IMR-90 (cell line): ENCODE measurements around the gene SH3BGRL3. TPM values are rescaled to one million over a fixed set of nuclear protein-coding genes. Genes with fewer than 3 reads are reported as not detected.

Experiments used
- ATAC-seq: fragments of 200-7000 bp; cut with Tn5 transposase; 2 replicates; pipeline ENCODE4 v1.9.1; 2020; ENCODE audit warnings: low read depth, mild to moderate bottlenecking, moderate library complexity
- BruUV-seq: library from RNA; stranded (reverse); fragments of 400-500 nt; replicated peaks from 2 replicates; lab custom pipeline; 2021; lab: Mats Ljungman, UMichigan
- CTCF ChIA-PET: fragments of 300-600 bp; formaldehyde crosslinking; extraction: SDS; loops from one replicate; lab custom pipeline; 2021; ENCODE audit warnings: antibody characterized with exemption; lab: Yijun Ruan, JAX
- POLR2A ChIA-PET: fragments of 300-600 bp; sonication (Branson Sonifier 250); formaldehyde crosslinking; loops from one replicate; lab custom pipeline; 2022; ENCODE audit warnings: antibody characterized with exemption; ENCODE audit not compliant: unreplicated experiment; lab: Charles Lee
- DNase-seq: peaks from one replicate; pipeline ENCODE4 v3.0.0; 2013
- H2AFZ ChIP-seq: replicated peaks from 2 replicates; pipeline ENCODE3; 2013; ENCODE audit warnings: low read length, mild to moderate bottlenecking; ENCODE audit not compliant: poor library complexity
- H2AK5ac ChIP-seq: 2 replicates; pipeline ENCODE4 v1.6.1; 2013; ENCODE audit warnings: low read depth, low read length, inconsistent platforms
- H2AK9ac ChIP-seq: replicated peaks from 2 replicates; pipeline ENCODE3; 2013; ENCODE audit warnings: mild to moderate bottlenecking, low read depth, low read length, moderate library complexity; ENCODE audit not compliant: poor library complexity
- H2BK120ac ChIP-seq: 2 replicates; pipeline ENCODE4 v1.6.1; 2013; ENCODE audit warnings: low read depth, low read length, inconsistent platforms
- H2BK15ac ChIP-seq: 3 replicates; pipeline ENCODE4 v1.6.1; 2013; ENCODE audit warnings: low read depth, low read length, inconsistent platforms
- H2BK20ac ChIP-seq: 2 replicates; pipeline ENCODE4 v1.6.1; 2013; ENCODE audit warnings: low read depth, mild to moderate bottlenecking, inconsistent platforms, low read length, moderate library complexity
- H2BK5ac ChIP-seq: 2 replicates; pipeline ENCODE4 v1.6.1; 2013; ENCODE audit warnings: mild to moderate bottlenecking, low read depth, low read length, inconsistent platforms; ENCODE audit not compliant: poor library complexity, severe bottlenecking
- H3K14ac ChIP-seq: replicated peaks from 2 replicates; pipeline ENCODE4 v1.6.1; 2013; ENCODE audit warnings: low read depth, low read length, inconsistent platforms
- H3K18ac ChIP-seq: 2 replicates; pipeline ENCODE4 v1.6.1; 2013; ENCODE audit warnings: low read depth, low read length, control low read depth
- H3K23ac ChIP-seq: 2 replicates; pipeline ENCODE4 v1.6.1; 2013; ENCODE audit warnings: low read depth, low read length, inconsistent platforms
- H3K27ac ChIP-seq: 2 replicates; pipeline ENCODE4 v1.5.1; 2013; ENCODE audit warnings: mild to moderate bottlenecking, control low read depth, low read length; ENCODE audit not compliant: insufficient read depth
- H3K27me3 ChIP-seq: 2 replicates; pipeline ENCODE4 v1.6.1; 2013; ENCODE audit warnings: low read length; ENCODE audit not compliant: control insufficient read depth, insufficient read depth
- H3K36me3 ChIP-seq: 2 replicates; pipeline ENCODE4 v1.6.1; 2013; ENCODE audit warnings: low read length, mixed read lengths; ENCODE audit not compliant: control insufficient read depth, insufficient read depth
- H3K4ac ChIP-seq: 2 replicates; pipeline ENCODE4 v1.6.1; 2013; ENCODE audit warnings: low read depth, low read length, inconsistent platforms
- H3K4me1 ChIP-seq: 2 replicates; pipeline ENCODE4 v1.6.1; 2013; ENCODE audit warnings: low read length, mixed read lengths; ENCODE audit not compliant: control insufficient read depth, insufficient read depth
- H3K4me2 ChIP-seq: 2 replicates; pipeline ENCODE4 v1.6.1; 2013; ENCODE audit warnings: low read depth, mild to moderate bottlenecking, control low read depth, low read length, moderate library complexity
- H3K4me3 ChIP-seq: 2 replicates; pipeline ENCODE4 v1.5.1; 2013; ENCODE audit warnings: low read depth, mild to moderate bottlenecking, control low read depth, low read length, moderate library complexity; ENCODE audit not compliant: insufficient read depth
- H3K56ac ChIP-seq: 2 replicates; pipeline ENCODE4 v1.6.1; 2013; ENCODE audit warnings: low read length, inconsistent platforms; ENCODE audit not compliant: insufficient read depth; ENCODE audit errors: extremely low read depth
- H3K79me1 ChIP-seq, 2 experiments: 2 replicates each; pipeline ENCODE4 v1.6.1; 2013; ENCODE audit warnings: low read length in 2 of 2, inconsistent platforms in 1 of 2, low read depth in 1 of 2
- H3K9ac ChIP-seq: 2 replicates; pipeline ENCODE4 v1.6.1; 2013; ENCODE audit warnings: low read depth, low read length, control low read depth
- H3K9me1 ChIP-seq: 2 replicates; pipeline ENCODE4 v1.6.1; 2013; ENCODE audit warnings: low read length, inconsistent platforms; ENCODE audit not compliant: insufficient read depth
- H3K9me3 ChIP-seq: 2 replicates; pipeline ENCODE4 v1.6.1; 2013; ENCODE audit warnings: low read length; ENCODE audit not compliant: control insufficient read depth, insufficient read depth
- H4K20me1 ChIP-seq: 2 replicates; pipeline ENCODE4 v1.6.1; 2013; ENCODE audit warnings: low read length, inconsistent platforms; ENCODE audit not compliant: insufficient read depth
- H4K5ac ChIP-seq: 2 replicates; pipeline ENCODE4 v1.6.1; 2013; ENCODE audit warnings: mild to moderate bottlenecking, low read depth, low read length, control low read depth
- H4K8ac ChIP-seq, 2 experiments: 2 replicates each; pipeline ENCODE4 v1.6.1; 2013; ENCODE audit warnings: low read depth in 2 of 2, low read length in 2 of 2, control low read depth in 1 of 2, inconsistent platforms in 1 of 2
- H4K91ac ChIP-seq: 2 replicates; pipeline ENCODE4 v1.6.1; 2013; ENCODE audit warnings: low read depth, low read length, inconsistent platforms; ENCODE audit not compliant: insufficient read depth
- CEBPB ChIP-seq: IDR thresholded peaks from 2 replicates; pipeline ENCODE4 v1.6.1; 2012; ENCODE audit warnings: low read depth, low read length, improper control_type of control experiment
- RCOR1 ChIP-seq: IDR thresholded peaks from 2 replicates; pipeline ENCODE4 v1.6.1; 2012; ENCODE audit warnings: mild to moderate bottlenecking, low read length, improper control_type of control experiment; ENCODE audit not compliant: insufficient replicate concordance
- WGBS, 2 experiments: methylation state at CpG; one replicate each; pipeline versions ENCODE4 v1.1.5 to v1.1.7; 2013; ENCODE audit warnings: missing lambda C conversion rate in 2 of 2; ENCODE audit not compliant: insufficient read length in 1 of 2; ENCODE audit errors: extremely low coverage in 2 of 2; 5-methylcytosine and 5-hydroxymethylcytosine counted together
- dilution Hi-C: fragments of 300-500 bp; cut with HindIII; formaldehyde crosslinking; loops from one replicate; pipeline ENCODE4 v1.14.3; 2018; ENCODE audit warnings: low sequenced_read_pairs; ENCODE audit not compliant: unreplicated experiment
- in situ Hi-C: fragments of 300-500 bp; cut with MboI; formaldehyde crosslinking; loops from 3 replicates; pipeline ENCODE4 v1.14.3; 2019; ENCODE audit warnings: low sequenced_read_pairs, inconsistent platforms, mixed read lengths
- intact Hi-C: fragments of 100-400 bp; cut with micrococcal nuclease; formaldehyde crosslinking; loops from 2 replicates; pipeline ENCODE4 v1.10.0; 2022
- polyA plus RNA-seq, 3 experiments: library from polyadenylated mRNA; depleted of rRNA; stranded (reverse); fragments of >200 nt; gene quantifications; 2 replicates each; pipeline ENCODE4 v1.2.3, GENCODE V29; 2012; ENCODE audit warnings: low replicate concordance in 1 of 3
- total RNA-seq: library from RNA; depleted of rRNA; stranded (reverse); fragments of >200 nt; gene quantifications from 2 replicates; pipeline ENCODE4 v1.2.3, GENCODE V29; 2012

Gene SH3BGRL3
- total and polyA plus RNA-seq, 2 of the 4 experiments (the other 2 are of a cell fraction) = 35.0 to 483 TPM

DNA sequence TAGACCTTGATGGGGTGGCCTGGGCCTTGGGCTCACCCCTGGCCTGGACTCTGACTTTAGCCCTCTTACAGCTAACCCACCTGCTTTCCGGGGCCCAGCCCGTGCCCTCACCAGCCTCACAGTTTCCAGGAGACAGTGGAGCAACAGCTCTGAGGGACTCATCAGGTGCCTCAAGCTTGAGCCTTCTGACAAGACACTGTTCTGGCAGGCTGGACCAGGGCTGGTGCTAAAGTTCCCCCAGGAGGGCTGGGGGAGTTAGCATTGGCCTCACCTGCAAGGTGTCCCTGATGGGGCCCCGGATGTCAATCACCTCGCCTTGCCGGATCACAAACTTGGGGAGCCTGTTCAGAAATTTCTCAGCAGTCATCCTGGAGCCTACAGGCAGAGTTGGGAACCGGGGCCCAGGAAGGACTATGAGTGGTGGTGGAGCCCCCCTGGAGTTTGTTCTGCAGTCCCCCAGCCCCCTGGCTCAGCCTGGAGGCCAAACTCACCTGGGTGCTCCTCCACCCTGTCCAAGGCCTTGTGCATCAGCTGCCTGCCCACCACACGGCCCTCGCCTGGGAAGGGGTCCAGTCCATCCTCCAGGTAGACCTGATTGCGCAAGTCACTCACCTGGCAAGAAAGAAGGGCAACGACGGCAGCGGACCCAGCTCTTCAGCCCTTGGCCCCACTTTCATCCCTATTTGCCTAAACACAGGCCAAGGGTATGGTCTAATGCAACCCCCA, 4.1 kb downstream of the SH3BGRL3 start:
- Histone ChIP-seq H3K4me1 (peaks cover 45% of the 10 kb centered on the region), H4K8ac (peak overlapping the region; percentile 58 to 89), H4K5ac (peak overlapping the region; percentile 81), H3K9me3 (no peaks in the 10 kb centered on the region), H3K36me3 (peaks cover 20% of the 10 kb centered on the region), H4K91ac (peak overlapping the region; percentile 96), H3K14ac (peak overlapping the region; percentile 93), H2AK9ac (peak overlapping the region; percentile 98), H2BK20ac (peak overlapping the region; percentile 90), H3K79me1 (peaks cover 20 to 71% of the 10 kb centered on the region in 2 experiments), H2BK5ac (peak overlapping the region; percentile 98), H3K18ac (peak overlapping the region; percentile 60), H2BK15ac (peak overlapping the region; percentile 84; the same call in 2 of the 3 replicates), H2AK5ac (peak overlapping the region; percentile 97), H4K20me1 (peaks cover 44% of the 10 kb centered on the region), H3K4ac (peak overlapping the region; percentile 98), H3K9ac (no peak overlapping the region; the same call in 1 of the 2 replicates), H3K4me3 (no peak overlapping the region), H3K4me2 (no peak overlapping the region; the same call in 1 of the 2 replicates), H3K27me3 (no peaks in the 10 kb centered on the region), H3K23ac (peak overlapping the region; percentile 96), H3K27ac (peak overlapping the region; percentile 91), H3K9me1 (peaks cover 43% of the 10 kb centered on the region), H2BK120ac (peak overlapping the region; percentile 97), H3K56ac (0 out of 2 replicates have a peak overlapping the region, but pooled peaks have one; percentile 39), H2AFZ (peak overlapping the region; percentile 88)
- CTCF ChIA-PET = interaction anchor here (1.1 kb wide), 1 partner anchor 38 kb away, joined by 5 read pairs; no protein-coding TSS in a partner anchor
- BruUV-seq = no TSS peak
- POLR2A ChIA-PET = no interaction called here
- in situ Hi-C loops = no loop called here
- WGBS, 2 experiments = 85% methylated on average over 5 of the region's 12 CpGs; no CpG with 5 or more reads in 1 of the 2 experiments
- no peak for ATAC-seq
- TF ChIP-seq RCOR1 (no peak), CEBPB (peak; percentile 95)
- DNase-seq = no peak
- dilution Hi-C loops = no loop called here
- intact Hi-C loops = no loop called here
